Measurements from ENCODE around the gene S100A2. TPM values are rescaled to one million over a fixed set of nuclear protein-coding genes. Genes with fewer than 3 reads are reported as not detected.

Gene S100A2
- total and polyA plus RNA-seq, 2 of the 13 experiments (the other 11 are each of a cell fraction or from before 2014, with no cell fraction given) = 1.2 TPM

GRCh38 chr1:153602749-153603148 lies 37.1 kb upstream of the S100A2 start:
- Histone ChIP-seq H3K79me2 (ENCODE audit: insufficient read depth, low read length) (peaks cover under 1% of the 10 kb centered on the region), H4K20me1 (ENCODE audit: insufficient read depth, low read length) (no peaks in the 10 kb centered on the region), H3K4me1 (ENCODE audit: insufficient read depth, low read length) (peaks cover 10% of the 10 kb centered on the region), H3K27me3 (ENCODE audit: control insufficient read depth in 1 of 2, insufficient read depth in 2 of 2, low read length in 2 of 2) (no peaks in the 10 kb centered on the region), H3K27ac (ENCODE audit: extremely low read length, insufficient read depth, low read length) (no peak overlapping the region), H2AFZ (ENCODE audit: low read length) (no peak overlapping the region), H3K9me3 (ENCODE audit: low read length) (no peaks in the 10 kb centered on the region), H3K4me2 (ENCODE audit: low read depth, low read length) (no peak overlapping the region), H3K4me3 (replicated peaks in 1 of 3; ENCODE audit: insufficient read depth in 1 of 3, low read depth in 2 of 3, low read length in 3 of 3) (no peak overlapping the region), H3K36me3 (replicated peaks in 1 of 2; ENCODE audit: control insufficient read depth in 1 of 2, insufficient read depth in 2 of 2, low read length in 2 of 2) (no peaks in the 10 kb centered on the region; a peak in 1 of 5 replicates), H3K9ac (ENCODE audit: insufficient read depth, low read depth, low read length) (no peak overlapping the region)
- no TSS peak for BruUV-seq (replicated peaks)
- WGBS (ENCODE audit: low lambda C conversion rate) = 85% methylated on average over 6 of the region's 6 CpGs
- ATAC-seq = no peak
- intact Hi-C loops (cut with micrococcal nuclease; ENCODE audit: unreplicated experiment) = no loop called here
- TF ChIP-seq CAMTA2 (CRISPR knock-in tag; IDR thresholded peaks at IDR 0.05; ENCODE audit: borderline replicate concordance) (no peak), ZNF839 (CRISPR knock-in tag; IDR thresholded peaks at IDR 0.05; ENCODE audit: borderline replicate concordance) (no peak), ZBTB33 (CRISPR knock-in tag; IDR thresholded peaks at IDR 0.05) (no peak), STAT6 (CRISPR knock-in tag; IDR thresholded peaks at IDR 0.05; ENCODE audit: borderline replicate concordance) (no peak), SIN3A (IDR thresholded peaks at IDR 0.05; ENCODE audit: borderline replicate concordance, low read depth, low read length) (no peak), KLF12 (CRISPR knock-in tag; IDR thresholded peaks at IDR 0.05; ENCODE audit: borderline replicate concordance) (no peak), ATF4 (CRISPR knock-in tag; IDR thresholded peaks at IDR 0.05) (no peak)
- no peak for DNase-seq (ENCODE audit: low spot score)
- POLR2A ChIA-PET = interaction anchor here (0.6 to 1.9 kb wide), 2 partner anchors 10 to 15 kb away, joined by 3 to 4 read pairs; partner anchors contain the start of gene S100A16
- FAIRE-seq = no peak
- CTCF ChIA-PET (ENCODE audit: low intra/inter-chr PET ratio, low total read pairs) = no interaction called here
- in situ Hi-C loops (cut with HindIII; ENCODE audit: extremely low pct_ligation_motif_present, low pct_unique_long_range_greater_than_20kb) = no loop called here

All from HepG2 (cell line).